GM21576 (cell line): ENCODE data around the gene PERCC1.
"Not testable (repeated sequence)": the region's sequence is repeated elsewhere in the genome, so short reads cannot be mapped to it uniquely, and the experiment has no call there.

Experiments used
- ATAC-seq: cut with Tn5 transposase; IDR thresholded peaks from one replicate; pipeline ENCODE4 v1.9.1; 2021; ENCODE audit warnings: mild to moderate bottlenecking, moderate library complexity; ENCODE audit not compliant: unreplicated experiment

Gene PERCC1

DNA sequence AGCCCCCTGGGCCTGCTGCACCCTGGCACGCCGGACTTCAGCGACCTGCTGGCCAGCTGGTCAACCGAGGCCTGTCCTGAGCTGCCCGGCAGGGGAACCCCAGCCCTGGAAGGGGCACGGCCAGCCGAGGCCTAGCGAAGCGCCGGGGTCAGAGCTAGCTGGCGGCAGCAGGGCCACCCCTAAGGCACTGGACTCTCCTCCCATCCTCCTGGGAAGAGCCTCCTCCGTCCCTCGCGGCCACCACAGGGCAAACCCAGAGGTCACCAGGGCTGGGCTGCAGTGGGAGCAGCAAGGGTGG is 2.3 kb downstream of the PERCC1 start:
- ATAC-seq, result no peak

GRCh38 chr16:1433756-1434155 is 2.9 kb downstream of the PERCC1 start:
- no peak for ATAC-seq

DNA sequence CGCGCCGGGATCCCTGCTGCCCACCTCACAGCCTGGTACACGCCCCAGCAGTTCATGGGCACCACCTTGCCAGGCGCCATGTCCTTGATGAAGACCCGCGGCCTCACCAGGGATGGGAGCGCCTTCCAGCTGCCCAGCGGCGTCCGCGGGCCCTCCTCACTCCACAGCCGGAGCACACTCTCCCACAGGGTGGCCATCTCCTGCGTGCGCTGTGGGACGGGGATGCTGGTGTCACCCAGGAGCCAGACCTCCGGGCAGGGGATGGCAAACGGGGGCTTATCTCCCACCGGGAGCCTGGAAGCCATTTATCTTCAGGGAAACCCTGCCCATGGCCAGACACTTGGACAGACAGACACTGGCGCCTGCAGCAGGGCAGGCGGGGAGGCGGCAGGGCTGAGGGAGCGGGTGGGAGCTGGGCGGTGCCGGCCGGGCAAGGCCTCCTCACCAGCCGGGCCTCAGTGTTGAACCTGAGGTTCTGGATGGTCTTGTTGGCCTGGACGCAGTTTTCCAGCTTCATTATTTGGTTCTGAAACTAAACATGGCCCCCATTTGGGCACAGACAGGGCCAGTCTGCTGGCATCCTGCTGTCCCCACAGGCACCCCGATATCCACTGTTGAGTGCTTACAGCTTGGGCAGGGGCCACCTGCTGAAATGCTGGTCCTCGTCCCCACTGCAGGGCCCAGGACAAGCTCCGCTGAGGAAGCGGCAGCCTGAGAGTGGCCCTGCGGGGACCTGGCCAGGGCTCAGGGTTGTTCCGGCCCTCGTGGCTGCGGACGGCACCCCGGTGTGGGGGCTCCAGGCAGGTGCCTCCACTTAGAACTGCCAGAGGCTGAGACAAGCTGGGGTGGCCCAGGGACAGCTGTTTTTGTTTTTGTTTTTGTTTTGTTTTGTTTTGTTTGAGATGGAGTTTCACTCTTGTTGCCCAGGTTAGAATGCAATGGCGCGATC is 4.0 kb downstream of the PERCC1 start:
- no peak for ATAC-seq

- ATAC-seq, result no peak
Observed at GRCh38 chr16:1435921-1436697, 5.2 kb downstream of the PERCC1 start.

- ATAC-seq, result no peak
Observed at GRCh38 chr16:1436731-1437355, 6.0 kb downstream of the PERCC1 start.

GRCh38 chr16:1437606-1438005 is 6.7 kb downstream of the PERCC1 start:
- no peak for ATAC-seq

DNA sequence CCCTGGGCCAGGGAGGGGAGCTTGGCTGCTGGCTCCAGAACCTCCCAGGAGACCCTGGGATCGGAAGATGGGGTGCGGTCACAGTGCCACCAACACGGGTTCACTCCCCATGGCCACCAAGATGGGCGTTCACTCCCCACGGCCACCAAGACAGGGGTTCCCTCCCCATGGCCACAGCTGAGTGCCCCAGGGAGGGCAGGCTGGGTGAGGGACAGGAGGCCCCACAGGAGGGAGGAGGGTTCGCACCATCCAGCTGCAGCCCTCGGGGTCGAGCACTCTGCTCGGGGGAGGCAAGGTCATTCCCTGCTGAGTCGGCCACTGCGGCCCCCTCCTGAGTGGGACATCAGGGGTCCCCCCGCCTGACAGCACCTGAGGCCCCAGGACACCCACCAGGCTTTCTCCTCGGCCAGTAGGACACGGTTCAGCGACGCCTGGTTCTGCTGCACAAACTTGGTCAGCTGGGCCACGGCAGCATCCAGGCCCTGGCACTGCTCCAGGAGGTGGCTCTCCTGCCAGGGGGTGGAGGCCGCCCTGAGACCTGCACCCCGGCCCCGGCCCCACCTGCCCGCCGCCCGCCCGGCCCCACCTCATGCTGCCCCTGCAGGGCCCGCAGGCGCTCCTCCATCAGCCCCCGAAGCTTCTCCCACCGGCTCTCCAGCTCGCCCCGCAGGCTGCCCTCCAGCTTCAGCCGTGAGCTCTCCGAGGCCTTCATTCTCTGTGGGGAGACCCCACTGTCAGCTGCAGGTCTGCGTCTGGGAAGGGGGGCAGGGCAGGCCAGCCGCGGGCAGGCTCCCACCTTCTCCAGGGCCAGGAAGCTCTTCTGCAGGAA is 7.6 kb downstream of the PERCC1 start:
- ATAC-seq, result no peak

DNA sequence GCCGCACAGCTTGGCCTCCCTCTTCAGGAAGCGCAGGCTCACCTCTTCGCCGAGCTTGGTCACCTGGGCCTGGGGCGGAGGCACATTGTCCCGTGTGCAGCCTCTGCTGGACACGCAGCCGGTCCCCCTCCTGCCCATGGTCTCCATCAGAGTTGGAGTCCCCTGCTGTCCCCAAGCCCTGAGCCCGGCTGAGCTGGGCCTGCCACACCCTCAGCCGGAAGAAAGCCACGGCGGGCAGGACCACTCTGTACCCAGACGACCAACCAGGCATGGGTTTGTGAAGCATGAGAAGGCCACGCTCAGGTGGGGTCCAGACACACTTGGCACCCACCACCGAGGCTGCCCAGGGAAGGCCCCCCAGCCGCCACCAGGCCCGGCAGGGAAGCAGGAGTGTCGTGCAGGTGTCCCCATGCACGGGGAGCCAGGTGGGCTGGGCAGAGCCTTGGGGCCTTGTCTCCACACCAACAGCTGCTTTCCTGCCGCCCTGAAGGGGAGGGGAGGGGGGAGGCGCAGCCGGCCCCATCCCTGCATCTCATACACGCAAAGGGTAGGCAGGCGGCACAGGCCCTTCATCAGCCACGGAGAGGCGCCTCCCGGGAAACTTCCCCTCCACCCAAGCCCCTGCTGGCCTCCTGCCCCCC is 8.3 kb downstream of the PERCC1 start:
- no peak for ATAC-seq

DNA sequence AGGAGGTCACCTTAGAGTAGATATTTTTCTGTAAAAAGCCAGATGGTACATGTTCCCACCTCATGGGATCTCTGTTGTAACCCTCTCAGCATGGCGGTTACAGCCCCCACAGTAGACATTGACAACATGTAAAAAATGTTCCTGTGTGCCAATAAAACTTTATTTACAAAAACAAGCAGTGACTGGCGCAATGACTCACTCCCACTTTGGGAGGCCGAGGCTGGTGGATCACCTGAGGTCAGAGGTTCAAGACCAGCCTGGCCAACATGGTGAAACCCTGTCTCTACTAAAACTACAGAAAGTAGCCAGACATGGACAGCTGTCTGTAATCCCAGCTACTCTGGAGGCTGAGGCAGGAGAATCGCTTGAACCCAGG is 8.8 kb downstream of the PERCC1 start:
- ATAC-seq, result not testable (repeated sequence)

GRCh38 chr16:1441391-1441829 is 10.5 kb downstream of the PERCC1 start:
- ATAC-seq, result no peak

DNA sequence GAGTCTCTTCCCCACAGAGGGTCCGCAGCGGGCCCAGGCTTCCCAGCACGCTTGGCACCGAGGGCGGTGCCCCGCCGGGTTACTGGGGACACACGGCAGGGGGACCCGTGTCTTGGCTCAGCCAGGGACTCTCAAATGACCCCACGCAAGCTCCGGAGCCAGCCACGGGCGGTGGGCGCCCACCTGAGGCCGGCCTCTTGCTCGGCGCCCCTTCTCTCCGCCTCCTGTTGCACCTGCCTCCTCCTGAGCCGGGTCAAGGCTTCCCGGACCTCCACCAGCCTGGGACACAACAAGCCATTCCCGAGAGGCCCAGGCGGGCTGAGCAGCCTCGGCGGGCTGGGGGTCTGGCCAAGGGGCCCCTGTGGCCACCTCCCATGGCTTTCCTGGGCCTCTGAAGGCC is 11.8 kb downstream of the PERCC1 start:
- ATAC-seq, result no peak

GRCh38 chr16:1443403-1443973 is 12.6 kb downstream of the PERCC1 start:
- no peak for ATAC-seq

DNA sequence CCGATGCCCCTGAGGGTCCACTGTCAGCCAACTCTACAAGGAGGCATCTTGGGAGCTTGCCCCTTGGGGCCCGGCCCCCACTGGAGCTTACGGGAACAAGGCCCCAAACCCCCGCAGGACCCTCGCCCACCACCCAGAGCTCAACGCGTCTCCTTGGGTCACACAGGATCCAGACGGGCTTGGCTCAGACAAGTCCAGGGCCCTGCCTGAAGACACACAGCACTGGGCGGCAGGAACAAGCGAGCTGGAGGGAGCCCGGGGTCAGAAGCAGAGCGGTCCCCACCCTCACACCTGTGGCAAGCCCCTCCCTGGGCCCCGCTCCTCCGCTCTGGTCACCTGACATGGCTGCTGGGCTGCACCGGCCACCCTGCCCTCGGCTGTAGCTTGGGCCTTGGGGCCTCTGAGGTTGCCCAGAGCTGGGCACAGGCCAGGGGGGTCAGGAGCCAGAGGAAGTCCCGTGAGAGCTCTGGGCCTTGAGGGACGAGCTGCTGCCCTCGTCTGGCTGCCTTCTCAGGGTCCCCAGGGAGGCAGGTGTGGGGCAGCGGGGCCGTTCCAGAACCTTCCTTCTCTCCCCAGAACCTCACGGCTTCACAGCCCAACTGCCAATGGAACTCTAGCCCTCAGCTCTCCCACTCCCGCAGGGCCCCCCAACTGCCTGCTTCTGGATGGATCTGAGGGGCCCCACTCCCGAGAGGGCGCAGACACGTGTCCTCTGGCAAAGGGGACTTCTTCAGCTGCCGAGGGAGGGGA is 13.3 kb downstream of the PERCC1 start, which contains the start of gene CCDC154:
Gene CCDC154 (minus strand): TSS at position 577 of the 750 bp plus-strand sequence. CDS start 234 bp downstream, at position 343.
- no peak for ATAC-seq

- ATAC-seq, result no peak
Observed at GRCh38 chr16:1444730-1445517, 14.0 kb downstream of the PERCC1 start.

- no peak for ATAC-seq
Observed at GRCh38 chr16:1445518-1446203, 14.8 kb downstream of the PERCC1 start.

- ATAC-seq, result no peak
Observed at GRCh38 chr16:1446296-1447080, 15.6 kb downstream of the PERCC1 start.

- ATAC-seq, result no peak
Observed at GRCh38 chr16:1447965-1448364, 17.1 kb downstream of the PERCC1 start.
